Neural progenitor cell (in vitro differentiated cells): Measurements from ENCODE around the gene PGBD5. TPM values are rescaled to one million over a fixed set of nuclear protein-coding genes. Genes with fewer than 3 reads are reported as not detected.
A peak's percentile ranks its signal among the peaks of the same experiment; 100 is the strongest.

Experiments used
- DNase-seq: peaks from one replicate; pipeline ENCODE4 v3.0.0-alpha.2; 2016; ENCODE audit warnings: low spot score
- H2AFZ ChIP-seq: fragments of 200-600 bp; sonication (generic); replicated peaks from 2 replicates; pipeline ENCODE4 v1.6.1; 2016; ENCODE audit warnings: antibody characterized with exemption
- H3F3A ChIP-seq: fragments of 200-600 bp; sonication (generic); 2 replicates; pipeline ENCODE4 v1.6.1; 2016; ENCODE audit warnings: antibody characterized with exemption, low read depth
- H3K27ac ChIP-seq: fragments of 200-600 bp; sonication (generic); 2 replicates; pipeline ENCODE4 v1.5.1; 2016; ENCODE audit warnings: mild to moderate bottlenecking
- H3K27me3 ChIP-seq: fragments of 200-600 bp; sonication (generic); 2 replicates; pipeline ENCODE4 v1.6.1; 2016; ENCODE audit warnings: mild to moderate bottlenecking, moderate library complexity
- H3K36me3 ChIP-seq: fragments of 200-600 bp; sonication (generic); 2 replicates; pipeline ENCODE4 v1.5.1; 2016
- H3K4me1 ChIP-seq: fragments of 200-600 bp; sonication (generic); 2 replicates; pipeline ENCODE4 v1.6.1; 2016; ENCODE audit warnings: mixed run types
- H3K4me2 ChIP-seq: fragments of 200-600 bp; sonication (generic); 2 replicates; pipeline ENCODE4 v1.6.1; 2016
- H3K4me3 ChIP-seq: fragments of 200-600 bp; sonication (generic); 2 replicates; pipeline ENCODE4 v1.5.1; 2016
- H3K79me2 ChIP-seq: fragments of 200-600 bp; sonication (generic); 2 replicates; pipeline ENCODE4 v1.6.1; 2016; ENCODE audit warnings: low read depth
- H3K9ac ChIP-seq: fragments of 200-600 bp; sonication (generic); 2 replicates; pipeline ENCODE4 v1.6.1; 2016
- H3K9me3 ChIP-seq: fragments of 200-600 bp; sonication (generic); 2 replicates; pipeline ENCODE4 v1.5.1; 2016; ENCODE audit warnings: low read depth
- H4K20me1 ChIP-seq: fragments of 200-600 bp; sonication (generic); 2 replicates; pipeline ENCODE4 v1.6.1; 2016; ENCODE audit warnings: low read depth
- H3K27ac Mint-ChIP-seq: 3 replicates; pipeline ENCODE4 v1.8.0; 2021; ENCODE audit warnings: mixed read lengths
- H3K27me3 Mint-ChIP-seq: 2 replicates; pipeline ENCODE4 v1.8.0; 2022; ENCODE audit warnings: low read depth, mild to moderate bottlenecking, inconsistent platforms, moderate library complexity, mixed read lengths; ENCODE audit not compliant: insufficient read depth
- H3K36me3 Mint-ChIP-seq: 3 replicates; pipeline ENCODE4 v1.8.0; 2021; ENCODE audit warnings: mixed read lengths
- H3K4me1 Mint-ChIP-seq: 3 replicates; pipeline ENCODE4 v1.8.0; 2021; ENCODE audit warnings: mixed read lengths
- H3K4me3 Mint-ChIP-seq: 3 replicates; pipeline ENCODE4 v1.8.0; 2021; ENCODE audit warnings: mild to moderate bottlenecking, moderate library complexity, mixed read lengths
- H3K9me3 Mint-ChIP-seq: 3 replicates; pipeline ENCODE4 v1.8.0; 2020; ENCODE audit warnings: mixed read lengths
- CTCF ChIP-seq: fragments of 200-600 bp; sonication (generic); IDR thresholded peaks from 2 replicates; pipeline ENCODE4 v1.5.1; 2017; ENCODE audit warnings: antibody characterized with exemption, mild to moderate bottlenecking
- EZH2 ChIP-seq: fragments of 200-600 bp; sonication (generic); IDR thresholded peaks from 2 replicates; pipeline ENCODE4 v1.6.1; 2017; ENCODE audit warnings: antibody characterized with exemption, mild to moderate bottlenecking, moderate library complexity
- EZH2phosphoT487 ChIP-seq: fragments of 200-600 bp; sonication (generic); IDR thresholded peaks from 2 replicates; pipeline ENCODE4 v1.6.1; 2017; ENCODE audit warnings: antibody characterized with exemption
- total RNA-seq: library from RNA; depleted of rRNA; stranded (reverse); fragments of >200 nt; gene quantifications from 2 replicates; pipeline ENCODE4 v1.2.3, GENCODE V29; 2015; ENCODE audit warnings: low replicate concordance

PGBD5 gene
- total RNA-seq, 1 donor from 2014 or later: 1.2 TPM

GRCh38 chr1:230333590-230334446, 92.3 kb downstream of the PGBD5 start:
- Histone ChIP-seq H3K4me1 (peaks cover 14% of the 10 kb centered on the region), H3K9me3 (no peaks in the 10 kb centered on the region), H3K27me3 (no peaks in the 10 kb centered on the region), H3K9ac (no peak overlapping the region), H3F3A (peaks cover 24% of the 10 kb centered on the region), H4K20me1 (no peaks in the 10 kb centered on the region), H2AFZ (no peak overlapping the region), H3K4me2 (no peak overlapping the region), H3K27ac (no peak overlapping the region), H3K4me3 (no peak overlapping the region), H3K36me3 (no peaks in the 10 kb centered on the region), H3K79me2 (no peaks in the 10 kb centered on the region)
- TF ChIP-seq EZH2 (no peak), EZH2phosphoT487 (no peak), CTCF (no peak)
- peaks cover 17% of the 10 kb centered on the region for H3K4me1 Mint-ChIP-seq
- peaks cover 3% of the 10 kb centered on the region for H3K27me3 Mint-ChIP-seq
- peaks cover 10% of the 10 kb centered on the region for H3K36me3 Mint-ChIP-seq
- peak overlapping the region; percentile 47 for H3K27ac Mint-ChIP-seq
- H3K9me3 Mint-ChIP-seq: no peaks in the 10 kb centered on the region
- no peak overlapping the region for H3K4me3 Mint-ChIP-seq
- no peak for DNase-seq

- H3K27ac ChIP-seq: peak overlapping the region; percentile 92
- Mint-ChIP-seq H3K4me1 (peaks cover 17% of the 10 kb centered on the region), H3K27me3 (peaks cover 3% of the 10 kb centered on the region), H3K9me3 (no peaks in the 10 kb centered on the region), H3K27ac (peak overlapping the region; percentile 93), H3K36me3 (peaks cover 10% of the 10 kb centered on the region), H3K4me3 (peak overlapping the region; percentile 79)
- H3F3A ChIP-seq: peaks cover 24% of the 10 kb centered on the region
- no peaks in the 10 kb centered on the region for H3K36me3 ChIP-seq
- H3K27me3 ChIP-seq: no peaks in the 10 kb centered on the region
- H2AFZ ChIP-seq: peak overlapping the region; percentile 93
- H3K4me2 ChIP-seq: peak overlapping the region; percentile 81
- H3K4me1 ChIP-seq: peaks cover 14% of the 10 kb centered on the region
- DNase-seq: peak; percentile 61
- no peaks in the 10 kb centered on the region for H4K20me1 ChIP-seq
- TF ChIP-seq CTCF: no peak
- TF ChIP-seq EZH2: no peak
- TF ChIP-seq EZH2phosphoT487: no peak
- H3K9me3 ChIP-seq: no peaks in the 10 kb centered on the region
- H3K4me3 ChIP-seq: peak overlapping the region; percentile 54
- no peaks in the 10 kb centered on the region for H3K79me2 ChIP-seq
- peak overlapping the region; percentile 45 for H3K9ac ChIP-seq
These were observed 93.5 kb downstream of the PGBD5 start for GRCh38 chr1:230332575-230333066.

GRCh38 chr1:230332061-230332460, 94.1 kb downstream of the PGBD5 start:
- Mint-ChIP-seq H3K4me1 (peaks cover 17% of the 10 kb centered on the region), H3K4me3 (peak overlapping the region; percentile 79), H3K9me3 (no peaks in the 10 kb centered on the region), H3K27me3 (peaks cover 3% of the 10 kb centered on the region), H3K36me3 (peaks cover 10% of the 10 kb centered on the region), H3K27ac (peak overlapping the region; percentile 93)
- no peaks in the 10 kb centered on the region for H3K79me2 ChIP-seq
- H3K27me3 ChIP-seq: no peaks in the 10 kb centered on the region
- peak overlapping the region; percentile 81 for H3K4me2 ChIP-seq
- H3K36me3 ChIP-seq: no peaks in the 10 kb centered on the region
- peak overlapping the region; percentile 92 for H3K27ac ChIP-seq
- no peaks in the 10 kb centered on the region for H4K20me1 ChIP-seq
- H3K4me3 ChIP-seq: peak overlapping the region; percentile 54
- H2AFZ ChIP-seq: peak overlapping the region; percentile 93
- no peak for TF ChIP-seq EZH2
- TF ChIP-seq CTCF: no peak
- TF ChIP-seq EZH2phosphoT487: no peak
- H3K4me1 ChIP-seq: peaks cover 14% of the 10 kb centered on the region
- DNase-seq: peak; percentile 81
- H3F3A ChIP-seq: peaks cover 24% of the 10 kb centered on the region
- H3K9ac ChIP-seq: peak overlapping the region; percentile 45
- H3K9me3 ChIP-seq: no peaks in the 10 kb centered on the region
